Naive B cell (primary cell): Measurements from ENCODE around the gene ZNF552. TPM values are rescaled to one million over a fixed set of nuclear protein-coding genes. Genes with fewer than 3 reads are reported as not detected.
"Not testable (repeated sequence)": the region's sequence is repeated elsewhere in the genome, so short reads cannot be mapped to it uniquely, and the experiment has no call there.

Experiments
- ATAC-seq, 2 donors: fragments of 150-1000 bp; cut with Tn5 transposase; 2 replicates each; pipeline ENCODE4 v1.10.0; 2021; ENCODE audit warnings: low read depth in 2 of 2, mild to moderate bottlenecking in 2 of 2, moderate library complexity in 2 of 2
- DNase-seq: peaks from one replicate; pipeline ENCODE4 v3.0.0; 2022
- H3K27ac Mint-ChIP-seq, 6 donors: one replicate each; pipeline ENCODE4 v1.8.0; 2020 to 2022; ENCODE audit warnings: mild to moderate bottlenecking in 6 of 6, mixed read lengths in 6 of 6, moderate library complexity in 5 of 6, inconsistent platforms in 2 of 6
- H3K27me3 Mint-ChIP-seq, 3 donors: one replicate each; pipeline ENCODE4 v1.8.0; 2021 to 2022; ENCODE audit warnings: mixed read lengths in 3 of 3, mild to moderate bottlenecking in 1 of 3
- H3K36me3 Mint-ChIP-seq, 2 donors: one replicate each; pipeline ENCODE4 v1.8.0; 2020 to 2022; ENCODE audit warnings: mixed read lengths in 2 of 2, inconsistent platforms in 1 of 2, mild to moderate bottlenecking in 1 of 2
- H3K4me1 Mint-ChIP-seq, 3 donors: one replicate each; pipeline ENCODE4 v1.8.0; 2020 to 2022; ENCODE audit warnings: mixed read lengths in 3 of 3, inconsistent platforms in 1 of 3, mild to moderate bottlenecking in 1 of 3, moderate library complexity in 1 of 3
- H3K4me3 Mint-ChIP-seq, 8 donors: one replicate each; pipeline ENCODE4 v1.8.0; 2020 to 2022; ENCODE audit warnings: mild to moderate bottlenecking in 8 of 8, mixed read lengths in 8 of 8, moderate library complexity in 8 of 8, inconsistent platforms in 2 of 8
- H3K9me3 Mint-ChIP-seq, 7 donors: one replicate each; pipeline ENCODE4 v1.8.0; 2020 to 2022; ENCODE audit warnings: mixed read lengths in 7 of 7, mild to moderate bottlenecking in 5 of 7, inconsistent platforms in 2 of 7, moderate library complexity in 1 of 7
- polyA plus RNA-seq, 6 donors: library from polyadenylated mRNA; unstranded; fragments of 300-500 nt; fragmentation: Illumina TruSeq; gene quantifications; one replicate each; pipeline ENCODE4 v1.2.3, GENCODE V29; 2021; ENCODE audit warnings: low read depth in 6 of 6

The ZNF552 gene
- polyA plus RNA-seq, 6 donors from 2014 or later, result 4.1 to 15.2 (median 6.3) TPM

- Mint-ChIP-seq H3K27ac (peak overlapping the region; percentile 94 to 98 (median 96)), H3K4me1 (peaks cover 37 to 50% (median 43%) of the 10 kb centered on the region in 3 donors), H3K27me3 (no peaks in the 10 kb centered on the region), H3K9me3 (no peaks in the 10 kb centered on the region), H3K36me3 (peaks cover 0 to 3% of the 10 kb centered on the region in 2 donors), H3K4me3 (peak overlapping the region; percentile 91 to 99 (median 98))
- DNase-seq (no peak), ATAC-seq (no peak)
Observed at GRCh38 chr19:57813919-57814504, 701 bp downstream of the ZNF552 start.

- ATAC-seq, H3K9me3 Mint-ChIP-seq, DNase-seq, H3K36me3 Mint-ChIP-seq, H3K27me3 Mint-ChIP-seq: not testable (repeated sequence)
- Mint-ChIP-seq H3K27ac (peak overlapping the region in 5 of 6 donors; percentile 29 to 88 (median 72)), H3K4me1 (peaks cover 37 to 48% (median 43%) of the 10 kb centered on the region in 3 donors), H3K4me3 (peak overlapping the region; percentile 47 to 99 (median 86))
Observed at GRCh38 chr19:57812975-57813820, 1.5 kb downstream of the ZNF552 start.

- Mint-ChIP-seq H3K4me1 (peaks cover 37 to 48% (median 43%) of the 10 kb centered on the region in 3 donors), H3K36me3 (peaks cover 0 to 3% of the 10 kb centered on the region in 2 donors), H3K27ac (peak overlapping the region in 2 of 6 donors; percentile 7 to 76), H3K9me3 (no peaks in the 10 kb centered on the region), H3K4me3 (peak overlapping the region in 4 of 8 donors; percentile 2 to 80 (median 37)), H3K27me3 (no peaks in the 10 kb centered on the region)
- DNase-seq, result no peak
- no peak for ATAC-seq
Observed at GRCh38 chr19:57812226-57812625, 2.5 kb downstream of the ZNF552 start.

GRCh38 chr19:57810410-57811295 is 4.1 kb downstream of the ZNF552 start:
- not testable (repeated sequence) for H3K27me3 Mint-ChIP-seq, DNase-seq, ATAC-seq, H3K36me3 Mint-ChIP-seq, H3K4me3 Mint-ChIP-seq, H3K9me3 Mint-ChIP-seq
- H3K4me1 Mint-ChIP-seq, result peaks cover 34 to 49% (median 45%) of the 10 kb centered on the region in 3 donors
- peak overlapping the region in 1 of 6 donors; percentile 37 for H3K27ac Mint-ChIP-seq

GRCh38 chr19:57807541-57807940 is 7.2 kb downstream of the ZNF552 start:
- peaks cover 0 to 3% of the 10 kb centered on the region in 2 donors for H3K36me3 Mint-ChIP-seq
- peak overlapping the region in 1 of 6 donors; percentile 33 for H3K27ac Mint-ChIP-seq
- H3K9me3 Mint-ChIP-seq, result no peaks in the 10 kb centered on the region
- no peaks in the 10 kb centered on the region for H3K27me3 Mint-ChIP-seq
- DNase-seq (no peak), ATAC-seq (no peak)
- peaks cover 25 to 46% (median 36%) of the 10 kb centered on the region in 3 donors for H3K4me1 Mint-ChIP-seq
- H3K4me3 Mint-ChIP-seq, result no peak overlapping the region

GRCh38 chr19:57803594-57804325 is 11.0 kb downstream of the ZNF552 start:
- DNase-seq (peak; percentile 9), ATAC-seq (peak; percentile 21 to 23)
- Mint-ChIP-seq H3K27me3 (no peaks in the 10 kb centered on the region), H3K9me3 (no peaks in the 10 kb centered on the region), H3K27ac (peak overlapping the region; percentile 44 to 96 (median 92)), H3K36me3 (no peaks in the 10 kb centered on the region), H3K4me1 (peaks cover 34 to 56% (median 52%) of the 10 kb centered on the region in 3 donors), H3K4me3 (peak overlapping the region; percentile 83 to 97 (median 88))

- H3K4me3 Mint-ChIP-seq, result peak overlapping the region; percentile 83 to 97 (median 88)
- no peaks in the 10 kb centered on the region for H3K27me3 Mint-ChIP-seq
- H3K36me3 Mint-ChIP-seq, result no peaks in the 10 kb centered on the region
- peak overlapping the region; percentile 44 to 96 (median 92) for H3K27ac Mint-ChIP-seq
- no peaks in the 10 kb centered on the region for H3K9me3 Mint-ChIP-seq
- ATAC-seq (no peak), DNase-seq (no peak)
- H3K4me1 Mint-ChIP-seq, result peaks cover 34 to 60% (median 54%) of the 10 kb centered on the region in 3 donors
Observed at GRCh38 chr19:57803265-57803593, 11.5 kb downstream of the ZNF552 start.

GRCh38 chr19:57802269-57802668 is 12.4 kb downstream of the ZNF552 start:
- Mint-ChIP-seq H3K4me1 (peaks cover 34 to 60% (median 54%) of the 10 kb centered on the region in 3 donors), H3K4me3 (peak overlapping the region in 7 of 8 donors; percentile 3 to 73 (median 39)), H3K27ac (peak overlapping the region; percentile 35 to 91 (median 64)), H3K27me3 (no peaks in the 10 kb centered on the region), H3K9me3 (no peaks in the 10 kb centered on the region), H3K36me3 (no peaks in the 10 kb centered on the region)
- ATAC-seq, result peak; percentile 96 to 97
- peak; percentile 57 for DNase-seq

GRCh38 chr19:57800696-57801095 is 14.0 kb downstream of the ZNF552 start:
- DNase-seq (no peak), ATAC-seq (no peak)
- Mint-ChIP-seq H3K4me3 (peak overlapping the region in 1 of 8 donors; percentile 15), H3K36me3 (peaks cover 0 to 1% of the 10 kb centered on the region in 2 donors), H3K4me1 (peaks cover 34 to 54% (median 53%) of the 10 kb centered on the region in 3 donors), H3K27me3 (no peaks in the 10 kb centered on the region), H3K27ac (peak overlapping the region in 3 of 6 donors; percentile 16 to 73 (median 60)), H3K9me3 (no peaks in the 10 kb centered on the region)

- DNase-seq, H3K4me3 Mint-ChIP-seq, H3K9me3 Mint-ChIP-seq, H3K36me3 Mint-ChIP-seq, H3K27me3 Mint-ChIP-seq, ATAC-seq: not testable (repeated sequence)
- H3K4me1 Mint-ChIP-seq, result peaks cover 16 to 27% (median 23%) of the 10 kb centered on the region in 3 donors
- H3K27ac Mint-ChIP-seq, result peak overlapping the region in 1 of 6 donors; percentile 14
Observed at GRCh38 chr19:57796580-57796979, 18.1 kb downstream of the ZNF552 start.

GRCh38 chr19:57789288-57789687 is 25.4 kb downstream of the ZNF552 start:
- peaks cover 7 to 32% of the 10 kb centered on the region in 2 donors for H3K36me3 Mint-ChIP-seq
- DNase-seq (no peak), ATAC-seq (no peak)
- H3K27me3 Mint-ChIP-seq, result no peaks in the 10 kb centered on the region
- H3K9me3 Mint-ChIP-seq, result peaks cover 0 to 5% (median 2%) of the 10 kb centered on the region in 7 donors
- peaks cover 21 to 23% (median 22%) of the 10 kb centered on the region in 3 donors for H3K4me1 Mint-ChIP-seq
- H3K4me3 Mint-ChIP-seq, result no peak overlapping the region
- peak overlapping the region in 2 of 6 donors; percentile 13 to 40 for H3K27ac Mint-ChIP-seq

GRCh38 chr19:57788114-57788692 is 26.5 kb downstream of the ZNF552 start:
- peaks cover 0 to 5% (median 2%) of the 10 kb centered on the region in 7 donors for H3K9me3 Mint-ChIP-seq
- peaks cover 21 to 23% (median 22%) of the 10 kb centered on the region in 3 donors for H3K4me1 Mint-ChIP-seq
- H3K4me3 Mint-ChIP-seq, result no peak overlapping the region
- H3K27me3 Mint-ChIP-seq, result no peaks in the 10 kb centered on the region
- H3K36me3 Mint-ChIP-seq, result peaks cover 7 to 32% of the 10 kb centered on the region in 2 donors
- no peak for ATAC-seq
- peak overlapping the region in 5 of 6 donors; percentile 29 to 84 (median 66) for H3K27ac Mint-ChIP-seq
- DNase-seq, result no peak
